ENCODE data around the gene TM7SF2. TPM values are rescaled to one million over a fixed set of nuclear protein-coding genes. Genes with fewer than 3 reads are reported as not detected.

Gene TM7SF2
- 6.0 and 12.8 TPM in 2 replicates for total RNA-seq

DNA sequence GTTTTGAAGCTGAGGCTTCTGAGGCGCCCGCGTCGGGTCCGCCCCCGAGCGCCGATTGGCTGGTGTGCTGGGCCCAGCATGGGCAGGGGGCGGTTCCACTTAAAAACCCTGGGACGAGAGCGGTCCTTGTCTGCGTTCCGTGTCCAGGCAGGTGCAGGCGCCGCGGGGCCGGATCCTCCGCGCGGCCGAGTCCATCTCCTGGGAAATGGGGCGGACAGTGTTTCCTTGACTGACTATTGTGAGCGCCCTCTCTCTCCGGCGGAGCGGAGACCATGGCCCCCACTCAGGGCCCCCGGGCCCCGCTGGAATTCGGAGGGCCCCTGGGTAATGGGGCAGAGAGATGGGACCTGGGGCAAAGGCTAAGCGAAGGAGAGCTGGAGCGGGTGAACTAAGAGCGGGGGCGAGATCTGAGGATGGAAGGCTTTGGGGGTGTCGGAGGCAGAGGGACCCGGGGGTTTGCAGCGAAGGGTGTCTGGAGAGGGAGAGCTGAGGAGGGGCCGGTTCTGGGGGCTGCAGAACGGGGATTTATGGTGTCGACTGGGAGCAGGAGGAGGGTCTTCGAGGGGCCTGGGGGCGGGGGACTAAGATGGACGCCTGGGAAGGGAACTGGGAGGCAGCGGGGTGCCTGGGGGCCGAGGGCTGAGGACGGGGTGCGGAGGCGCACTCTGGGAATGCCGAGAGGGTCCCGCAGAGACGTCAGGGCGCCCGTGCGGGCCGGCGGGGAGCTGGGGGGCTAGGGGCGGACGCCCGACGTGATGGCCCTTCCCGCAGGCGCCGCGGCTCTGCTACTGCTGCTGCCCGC lies at the start of gene TM7SF2:
TSS of gene TM7SF2 (plus strand) at position 129 of the 802 bp plus-strand sequence. CDS start at position 273, 144 bp downstream.

DNA sequence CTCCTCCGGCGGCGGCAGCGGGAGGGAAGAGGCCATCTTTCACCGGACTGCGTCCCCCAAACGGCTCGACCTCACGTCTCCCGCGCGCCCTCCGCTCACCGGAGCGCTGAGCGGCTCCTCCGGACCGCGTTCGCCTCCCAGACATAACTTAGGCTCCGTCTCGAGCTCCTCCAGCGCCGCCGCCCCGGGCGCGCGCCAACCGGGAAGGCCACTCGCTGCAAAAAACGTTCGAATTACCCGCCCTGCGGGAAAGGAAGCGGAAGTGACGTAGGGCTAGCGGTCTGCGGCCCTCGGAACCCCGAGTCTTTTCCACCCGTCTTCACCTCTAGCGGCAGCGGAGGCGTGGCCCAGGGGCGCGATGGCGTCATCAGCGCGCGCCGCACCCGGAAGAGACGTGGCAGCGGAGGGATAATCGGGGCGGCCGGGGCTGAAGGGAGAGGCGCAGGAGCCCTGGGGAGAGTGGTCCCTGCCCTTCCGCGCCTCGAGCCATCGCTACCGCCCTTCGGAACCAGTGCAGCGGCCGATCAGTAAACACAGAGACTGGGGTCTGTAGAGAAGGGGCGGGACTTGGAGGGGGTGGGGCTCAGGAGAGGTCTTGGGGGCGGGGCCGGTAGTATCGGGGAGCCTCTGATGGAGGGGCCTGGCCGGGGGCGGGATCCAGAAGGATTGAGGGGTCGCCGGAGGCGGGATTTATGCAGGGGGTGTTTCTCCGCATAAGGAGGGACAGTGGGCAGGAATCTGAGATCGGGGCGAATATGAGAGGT lies 27.7 kb upstream of the TM7SF2 start, which contains the start of the genes CDCA5 and ZFPL1:
TSS of gene CDCA5 (minus strand) at position 207 of the 764 bp plus-strand sequence. CDS start at position 145, 62 bp downstream.
TSS of gene ZFPL1 (plus strand) at position 389 of the 764 bp plus-strand sequence. CDS start 477 bp downstream, outside the sequence.

DNA sequence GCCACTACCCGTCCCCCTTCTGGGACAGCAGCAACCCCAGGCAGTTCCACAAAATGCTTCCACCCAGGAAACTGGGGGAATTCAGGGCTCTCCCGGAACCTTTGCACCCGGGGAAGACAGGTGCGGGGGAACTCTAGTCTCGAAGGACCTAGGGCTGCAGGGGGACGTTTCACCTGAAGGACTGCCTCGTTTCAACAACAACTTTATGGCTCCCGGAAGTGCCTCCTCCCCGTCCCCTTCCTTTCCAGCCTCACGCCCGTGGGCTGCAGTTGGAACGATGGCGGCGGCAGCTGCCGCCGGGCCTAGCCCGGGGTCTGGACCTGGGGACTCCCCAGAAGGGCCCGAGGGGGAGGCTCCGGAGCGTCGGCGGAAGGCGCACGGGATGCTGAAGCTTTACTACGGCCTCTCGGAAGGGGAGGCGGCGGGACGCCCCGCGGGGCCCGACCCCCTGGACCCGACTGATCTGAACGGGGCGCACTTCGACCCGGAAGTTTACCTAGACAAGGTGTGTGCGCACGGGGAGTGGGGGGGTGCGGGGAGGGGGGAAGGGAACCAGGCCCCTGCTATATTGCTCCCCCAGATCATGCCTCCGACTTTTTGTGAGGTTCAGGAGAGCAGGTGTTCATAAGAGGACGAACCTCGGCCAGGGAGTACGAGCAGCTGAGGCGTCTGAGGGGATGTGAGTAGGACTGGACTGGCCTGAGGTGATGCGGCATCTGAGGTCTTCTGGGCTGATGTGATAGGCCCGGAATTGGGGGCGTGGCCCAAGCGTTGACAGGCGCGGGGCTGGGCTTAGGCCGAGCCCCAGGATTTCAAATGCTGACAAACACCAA lies 15.5 kb upstream of the TM7SF2 start, which contains the start of gene VPS51:
TSS of gene VPS51 (plus strand) at position 241 of the 833 bp plus-strand sequence. CDS start at position 278, 37 bp downstream.

DNA sequence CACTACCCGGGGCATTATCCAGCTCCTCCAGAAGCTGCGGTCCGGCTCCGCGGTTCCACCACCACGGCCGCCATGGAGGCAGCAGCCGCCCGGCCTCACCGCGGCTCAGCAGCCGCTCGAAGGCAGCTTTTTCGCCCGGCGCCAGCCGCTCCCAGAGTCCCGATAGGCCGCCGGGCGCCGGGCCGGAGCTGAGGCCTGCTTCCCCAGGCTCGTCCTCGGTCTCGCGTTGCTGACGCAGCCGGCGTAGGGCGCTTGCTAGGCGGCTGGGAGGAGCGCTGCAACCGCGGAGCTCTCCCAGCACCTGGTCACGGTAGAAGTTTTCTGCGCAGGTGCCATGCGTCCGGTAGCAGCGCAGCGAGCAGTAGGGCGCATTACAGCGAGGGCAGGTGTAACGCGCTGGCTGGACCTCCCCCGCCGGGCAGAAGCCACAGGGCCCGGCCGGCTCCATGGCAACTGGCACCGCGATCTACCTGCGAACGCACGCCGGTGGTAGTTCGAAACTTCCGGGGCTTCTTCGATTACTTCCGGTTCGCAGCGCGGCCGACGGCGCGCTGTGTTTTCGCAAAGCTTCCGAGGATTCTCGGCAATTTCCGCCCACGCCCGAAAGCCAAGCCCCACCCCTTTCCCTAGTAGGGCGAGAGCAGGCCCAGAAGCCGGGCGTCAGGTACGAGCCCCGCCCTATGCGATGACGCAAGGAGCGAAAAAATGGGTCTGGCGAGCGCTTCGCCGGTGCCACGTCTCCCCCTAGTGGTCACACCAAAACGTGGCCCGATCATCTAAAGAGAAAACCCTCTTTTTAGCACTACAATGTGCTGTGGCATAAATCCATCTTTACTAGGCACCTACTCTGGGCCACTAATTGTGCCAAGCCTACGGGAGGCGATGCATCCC lies 5.8 kb downstream of the TM7SF2 start, which contains the start of gene ZNHIT2:
TSS of gene ZNHIT2 (minus strand) at position 496 of the 891 bp plus-strand sequence. CDS start at position 448, 48 bp downstream.

DNA sequence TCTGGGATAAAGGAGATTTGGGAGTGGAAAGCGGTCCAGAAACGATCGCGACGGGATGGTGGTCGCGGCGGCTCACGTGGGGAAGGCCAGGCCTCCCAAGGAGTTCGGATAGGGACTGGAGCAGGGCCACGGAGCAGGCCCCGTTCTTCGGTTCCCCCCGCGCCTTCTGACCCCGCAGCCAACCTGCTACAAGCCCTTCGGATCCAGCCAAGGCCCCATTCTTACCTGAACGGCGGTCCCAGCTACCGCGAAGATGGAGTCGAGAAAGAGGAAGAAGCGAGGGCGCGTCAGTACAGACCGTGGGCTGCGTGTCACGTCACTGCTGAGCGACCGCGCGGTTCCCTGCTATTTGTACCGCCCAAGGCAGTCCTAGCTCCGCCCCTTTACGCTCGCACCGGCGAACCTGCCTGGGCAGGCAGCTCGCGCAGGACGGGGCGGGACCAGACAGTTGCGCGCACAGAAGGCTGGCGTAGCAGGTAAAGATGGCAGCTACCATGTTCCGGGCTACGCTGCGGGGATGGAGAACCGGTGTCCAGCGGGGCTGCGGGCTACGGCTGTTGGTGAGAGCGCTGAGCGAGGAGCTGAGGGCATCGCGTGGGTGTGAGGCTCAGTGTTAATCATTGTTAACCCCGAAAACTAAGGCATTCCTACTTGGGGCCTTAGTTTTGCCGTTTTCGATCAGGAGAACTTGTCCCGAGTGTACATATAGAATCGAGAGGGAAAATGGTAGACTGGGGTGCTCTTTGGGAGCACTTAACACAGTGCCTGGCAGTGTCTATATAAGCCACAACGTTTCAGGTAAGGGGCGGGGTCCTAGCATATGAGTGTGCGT lies 10.4 kb downstream of the TM7SF2 start, which contains the start of the genes FAU and MRPL49:
TSS of gene FAU (minus strand) at position 270 of the 832 bp plus-strand sequence. CDS start 321 bp downstream, outside the sequence.
TSS of gene MRPL49 (plus strand) at position 457 of the 832 bp plus-strand sequence. CDS start at position 483, 26 bp downstream.

DNA sequence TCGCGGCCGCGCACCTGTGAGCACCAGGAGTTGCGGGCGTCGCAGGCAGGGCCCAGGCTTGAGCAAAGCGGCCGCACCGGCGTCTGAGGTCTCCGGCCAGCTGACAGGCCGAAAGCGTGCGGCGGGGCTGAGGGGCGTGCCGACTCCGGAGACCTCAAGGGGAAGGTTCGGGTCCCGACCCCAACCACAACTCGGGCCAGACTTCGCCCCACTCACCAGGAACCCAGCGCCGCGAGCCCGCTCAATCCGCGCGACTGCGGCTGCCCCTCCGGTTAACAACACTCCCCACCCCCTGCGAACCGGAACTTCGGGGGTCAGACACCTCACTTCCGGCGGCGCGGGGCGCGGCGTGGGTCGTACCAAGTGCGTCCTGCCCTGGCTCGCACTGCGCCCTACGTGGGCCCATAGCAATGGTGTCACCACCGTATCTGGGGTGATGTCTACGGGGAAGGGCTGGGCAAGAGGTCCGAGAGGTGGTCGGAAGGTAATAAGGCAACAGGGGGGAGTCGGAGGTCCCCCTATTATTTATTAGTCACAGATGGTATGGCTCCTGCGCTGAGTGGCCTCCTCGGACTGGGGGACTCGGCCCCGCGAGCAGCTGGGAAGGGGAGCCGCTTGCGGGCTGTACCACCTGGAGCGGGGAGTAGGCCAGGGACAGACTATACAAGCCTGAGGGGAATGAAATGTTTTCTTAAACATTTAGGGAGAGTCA lies 22.7 kb downstream of the TM7SF2 start, which contains the start of gene SYVN1:
TSS of gene SYVN1 (minus strand) at position 280 of the 712 bp plus-strand sequence. CDS start 918 bp downstream, outside the sequence.

Other genes with a start within 250 kb of the TM7SF2 start
- 19.3 and 24.4 TPM in 2 replicates for gene EHD1, start 233.3 kb upstream of the TM7SF2 start, total RNA-seq
- gene ATG2A, start 194.7 kb upstream of the TM7SF2 start, total RNA-seq, result 8.8 and 13.9 TPM in 2 replicates
- gene PPP2R5B, start 187.2 kb upstream of the TM7SF2 start, total RNA-seq, result 5.0 and 9.2 TPM in 2 replicates
- not detected in 2 replicates for gene GPHA2, start 176.0 kb upstream of the TM7SF2 start, total RNA-seq
- gene MAJIN, start 139.8 kb upstream of the TM7SF2 start, total RNA-seq, result not detected in 2 replicates
- gene BATF2, start 114.9 kb upstream of the TM7SF2 start, total RNA-seq, result 0.52 and 0.54 TPM in 2 replicates
- gene ARL2, start 97.7 kb upstream of the TM7SF2 start, total RNA-seq, result 124 and 130 TPM in 2 replicates
- 7.5 and 9.9 TPM in 2 replicates for gene SNX15, start 84.4 kb upstream of the TM7SF2 start, total RNA-seq
- 4.1 and 5.3 TPM in 2 replicates for gene SAC3D1, start 70.7 kb upstream of the TM7SF2 start, total RNA-seq
- gene NAALADL1, start 53.3 kb upstream of the TM7SF2 start, total RNA-seq, result 11.5 and 12.8 TPM in 2 replicates
- 1.5 and 2.0 TPM in 2 replicates for gene CDCA5, start 27.8 kb upstream of the TM7SF2 start, total RNA-seq
- 16.4 and 20.7 TPM in 2 replicates for gene ZFPL1, start 27.6 kb upstream of the TM7SF2 start, total RNA-seq
- gene VPS51, start 15.7 kb upstream of the TM7SF2 start, total RNA-seq, result 231 and 291 TPM in 2 replicates
- gene ZNHIT2, start 5.8 kb downstream of the TM7SF2 start, total RNA-seq, result 6.3 and 6.4 TPM in 2 replicates
- gene FAU, start 10.3 kb downstream of the TM7SF2 start, total RNA-seq, result 283 and 465 TPM in 2 replicates
- gene MRPL49, start 10.4 kb downstream of the TM7SF2 start, total RNA-seq, result 41.9 and 49.5 TPM in 2 replicates
- 7.9 and 12.3 TPM in 2 replicates for gene SYVN1, start 22.6 kb downstream of the TM7SF2 start, total RNA-seq
- gene SPDYC, start 58.4 kb downstream of the TM7SF2 start, total RNA-seq, result not detected in 2 replicates
- gene CAPN1, start 70.1 kb downstream of the TM7SF2 start, total RNA-seq, result 80.4 and 81.5 TPM in 2 replicates
- 3.3 and 3.4 TPM in 2 replicates for gene POLA2, start 150.1 kb downstream of the TM7SF2 start, total RNA-seq
- 7.3 and 8.2 TPM in 2 replicates for gene CDC42EP2, start 203.0 kb downstream of the TM7SF2 start, total RNA-seq
- 17.8 and 25.1 TPM in 2 replicates for gene DPF2, start 222.0 kb downstream of the TM7SF2 start, total RNA-seq
- gene TIGD3, start 242.9 kb downstream of the TM7SF2 start, total RNA-seq, result 0.09 and 0.22 TPM in 2 replicates